NCI-H526 (cell line): Measurements from ENCODE around the gene RASGRP2.
A peak's percentile ranks its signal among the peaks of the same experiment; 100 is the strongest.

Source experiments
- DNase-seq, 2 experiments: peaks; one replicate each; lab custom pipeline; 2025; lab: John Stamatoyannopoulos, UW

Gene RASGRP2

GRCh38 chr11:64770120-64770519 is 26.2 kb upstream of the RASGRP2 start:
- DNase-seq, result no peak

GRCh38 chr11:64769283-64769682 is 25.3 kb upstream of the RASGRP2 start:
- no peak for DNase-seq

DNA sequence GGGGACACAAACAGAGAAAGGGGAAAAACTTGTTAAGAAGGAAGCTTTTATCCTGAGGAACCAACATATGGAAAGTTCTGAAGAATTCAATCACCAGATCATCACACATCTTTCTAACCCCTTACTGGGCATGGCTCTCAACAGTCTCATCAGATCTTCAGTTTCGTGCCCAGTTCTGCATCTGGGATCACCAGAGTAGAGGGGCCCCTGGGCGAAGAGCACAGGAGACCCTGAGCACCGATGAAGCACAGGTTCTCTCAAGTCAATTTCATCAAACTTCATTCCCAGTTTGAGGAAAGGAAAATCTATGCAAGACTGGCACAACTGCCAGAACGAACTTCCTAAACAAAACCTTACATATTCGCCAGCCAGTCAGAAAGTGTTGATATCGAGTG is 24.4 kb upstream of the RASGRP2 start:
- no peak for DNase-seq

DNA sequence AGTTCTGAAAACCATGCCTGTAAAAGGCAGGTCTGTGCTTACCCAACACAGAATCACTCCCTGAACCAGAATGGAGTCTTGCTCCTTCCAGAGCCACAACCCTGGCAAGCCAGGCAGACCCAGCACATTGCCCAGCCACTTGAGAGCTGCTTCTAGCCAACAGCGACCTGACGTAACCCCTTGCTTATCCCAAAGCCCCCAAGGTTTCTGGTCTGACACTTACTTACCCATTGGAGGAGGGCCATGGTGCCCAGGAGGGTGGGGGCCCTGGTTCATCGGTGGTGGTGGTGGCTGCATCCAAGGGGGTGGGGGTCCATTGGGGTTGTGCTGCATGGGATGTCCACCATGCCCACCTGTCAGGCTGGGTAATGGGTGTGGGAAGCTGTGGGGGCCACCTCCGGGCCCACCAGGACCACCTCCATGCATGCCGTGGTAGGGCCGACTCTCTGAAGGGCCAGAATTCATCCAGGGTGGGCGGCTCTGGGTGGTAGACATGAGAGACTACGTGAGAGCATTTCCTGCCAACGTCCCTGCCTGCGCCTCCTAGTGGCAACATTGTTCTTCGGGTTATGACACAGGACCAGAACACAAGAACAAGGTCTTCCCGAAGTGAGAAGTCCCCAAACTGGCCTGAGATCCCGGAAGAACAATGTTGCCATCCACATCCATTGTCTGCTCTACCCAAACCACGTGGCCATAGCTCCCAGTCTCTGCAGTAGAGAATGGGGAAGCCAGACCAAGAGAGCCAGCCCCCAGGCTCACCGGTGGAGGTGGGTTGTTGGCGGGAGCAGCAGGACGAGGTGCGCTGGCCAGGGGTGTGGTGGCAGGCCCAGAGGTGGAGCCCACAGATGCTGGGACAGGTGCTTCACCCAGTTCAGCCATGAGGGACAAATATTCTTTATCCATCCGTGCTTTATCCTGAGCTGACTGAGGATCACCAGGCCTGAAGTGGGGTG is 23.7 kb upstream of the RASGRP2 start:
- peak; percentile 54 to 86 for DNase-seq

DNA sequence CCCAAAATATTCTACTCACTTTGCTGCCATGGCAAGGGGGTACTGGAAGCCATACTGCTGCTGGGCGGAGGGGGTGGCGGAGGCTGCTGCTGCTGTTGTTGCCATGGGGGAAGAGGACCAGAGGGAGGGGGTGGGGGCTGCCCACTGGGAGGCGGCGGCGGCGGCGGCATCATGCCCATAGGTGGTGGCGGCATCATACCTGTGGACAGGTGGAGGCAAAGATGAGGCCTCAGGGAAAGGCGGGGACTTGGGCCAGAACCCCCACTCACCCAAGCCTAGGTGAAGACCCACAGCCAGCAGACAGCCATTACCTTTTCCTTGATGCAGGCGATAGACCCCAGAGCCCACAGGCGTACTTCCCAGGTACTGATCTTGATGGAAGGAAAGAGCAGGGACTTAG is 22.9 kb upstream of the RASGRP2 start:
- DNase-seq, result no peak

GRCh38 chr11:64765851-64766665 is 22.1 kb upstream of the RASGRP2 start:
- DNase-seq, result no peak

- no peak for DNase-seq
These were observed 21.4 kb upstream of the RASGRP2 start for GRCh38 chr11:64765291-64765850.

GRCh38 chr11:64764753-64765152 is 20.8 kb upstream of the RASGRP2 start:
- DNase-seq, result no peak

DNA sequence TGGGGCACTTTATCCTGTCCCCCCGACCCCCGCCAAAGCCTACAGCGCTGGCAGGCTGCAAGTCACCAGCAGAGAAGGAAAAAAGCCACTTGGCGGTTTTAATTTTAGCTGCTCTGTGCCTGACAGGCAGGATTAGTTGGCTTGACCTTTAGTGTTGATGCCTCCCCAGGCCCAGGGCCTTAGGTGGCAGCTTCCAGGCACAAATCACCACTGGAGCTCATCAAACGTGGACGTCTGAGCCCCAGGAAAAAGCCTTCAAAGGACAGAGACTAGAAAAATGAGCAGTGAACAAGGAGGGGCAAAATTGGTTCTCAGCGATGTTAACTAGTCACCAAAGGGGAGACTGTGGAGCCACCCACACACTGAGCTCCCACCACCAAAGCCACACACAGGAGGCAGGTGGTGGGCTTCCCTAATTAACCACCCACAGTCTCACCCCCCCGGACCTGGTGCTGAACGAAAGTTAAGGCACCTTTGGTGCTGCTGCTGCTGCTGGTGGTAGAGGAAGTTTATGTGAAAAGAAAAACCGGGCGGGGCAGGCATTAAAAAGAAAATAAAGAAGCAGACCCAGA is 20.2 kb upstream of the RASGRP2 start:
- DNase-seq, result no peak

- no peak for DNase-seq
These were observed 19.6 kb upstream of the RASGRP2 start for GRCh38 chr11:64763526-64764039.

- peak in 1 of 2 experiments; percentile 37 for DNase-seq
These were observed 19.0 kb upstream of the RASGRP2 start for GRCh38 chr11:64762674-64763525.

- DNase-seq, result no peak
These were observed 18.3 kb upstream of the RASGRP2 start for GRCh38 chr11:64762277-64762673.

DNA sequence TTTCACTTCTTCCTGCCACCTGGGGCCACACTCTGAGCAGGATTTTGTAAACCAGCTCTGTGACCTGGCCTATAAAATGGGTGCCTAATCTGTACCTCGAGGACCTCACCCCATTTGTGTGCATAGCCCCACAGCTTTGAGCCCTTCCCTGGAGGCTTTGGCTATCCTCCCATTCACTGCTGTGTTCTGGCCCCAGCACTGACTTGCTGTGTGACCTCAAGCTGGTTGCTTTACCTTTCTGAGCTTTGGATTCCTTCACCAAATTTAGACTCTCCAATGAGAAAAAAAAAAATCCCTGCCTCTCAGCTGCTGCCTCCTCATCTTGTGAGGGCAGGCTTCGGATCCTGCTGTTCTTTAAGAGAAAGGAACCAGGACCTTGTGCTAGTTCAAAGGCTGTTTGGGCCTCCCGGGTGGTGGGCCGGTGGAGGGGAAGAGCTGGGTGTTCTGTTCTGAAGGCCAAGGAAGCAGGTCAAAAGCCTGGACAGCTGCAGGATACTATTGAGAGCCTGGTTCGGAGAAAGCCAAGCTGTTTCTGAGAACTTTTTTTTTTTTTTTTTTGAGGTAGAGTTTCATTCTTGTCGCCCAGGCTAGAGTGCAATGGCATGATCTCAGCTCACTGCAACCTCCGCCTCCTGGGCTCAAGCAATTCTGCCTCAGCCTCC is 16.9 kb upstream of the RASGRP2 start:
- DNase-seq, result no peak

- no peak for DNase-seq
These were observed 16.1 kb upstream of the RASGRP2 start, which contains the start of gene PYGM for GRCh38 chr11:64759722-64760719. Gene PYGM (minus strand): TSS chr11:64759974. CDS start chr11:64759898, 76 bp downstream.

DNA sequence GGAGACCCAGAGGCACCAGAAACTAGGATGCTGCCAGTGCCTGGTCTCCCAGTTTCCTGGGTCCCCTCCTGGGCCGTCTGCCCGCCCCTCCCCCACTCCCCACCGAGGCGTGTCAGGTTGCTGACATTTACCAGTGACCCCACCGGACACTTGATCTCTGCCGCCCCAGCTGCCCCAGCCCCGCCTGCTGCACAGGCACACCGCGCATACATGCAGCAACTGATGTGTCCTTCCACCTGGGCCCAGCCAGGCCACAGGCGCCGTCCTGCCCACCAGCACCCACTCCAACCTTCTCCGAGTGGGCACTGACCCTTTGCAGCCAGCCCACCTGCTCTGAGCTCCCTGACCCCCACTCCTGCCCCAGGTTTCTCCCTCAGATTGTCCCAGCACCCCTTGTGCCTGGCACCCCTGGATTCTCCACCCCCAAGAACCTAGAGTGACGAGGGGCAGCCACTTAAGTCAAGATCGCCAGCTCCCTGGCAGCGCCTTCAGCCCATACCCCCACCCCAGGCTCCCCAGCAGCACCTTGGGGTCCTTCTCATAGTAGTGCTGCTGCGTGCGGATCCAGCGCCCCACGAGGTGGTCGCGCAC is 15.3 kb upstream of the RASGRP2 start:
- DNase-seq, result no peak

GRCh38 chr11:64758330-64759079 is 14.6 kb upstream of the RASGRP2 start:
- DNase-seq, result no peak

GRCh38 chr11:64757549-64758329 is 13.8 kb upstream of the RASGRP2 start:
- no peak for DNase-seq
